ENCODE results near the gene FADS1.

Gene FADS1

GRCh38 chr11:61754534-61755482 lies 62.0 kb downstream of the FADS1 start:
- FAIRE-seq = no peak

GRCh38 chr11:61753672-61754071 lies 63.1 kb downstream of the FADS1 start:
- no peak for FAIRE-seq

GRCh38 chr11:61752925-61753521 lies 63.8 kb downstream of the FADS1 start:
- FAIRE-seq = no peak

- FAIRE-seq = no peak
Observed at GRCh38 chr11:61752117-61752924, 64.5 kb downstream of the FADS1 start, which contains the start of gene MYRF. Gene MYRF (plus strand): TSS chr11:61752636. CDS start chr11:61752745, 109 bp downstream.

- no peak for FAIRE-seq
Observed at GRCh38 chr11:61751384-61751783, 65.4 kb downstream of the FADS1 start.

- no peak for FAIRE-seq
Observed at GRCh38 chr11:61750631-61751273, 66.1 kb downstream of the FADS1 start.
